Measurements from ENCODE around the gene PTPN3.
A peak's percentile ranks its signal among the peaks of the same experiment; 100 is the strongest.

The PTPN3 gene

DNA sequence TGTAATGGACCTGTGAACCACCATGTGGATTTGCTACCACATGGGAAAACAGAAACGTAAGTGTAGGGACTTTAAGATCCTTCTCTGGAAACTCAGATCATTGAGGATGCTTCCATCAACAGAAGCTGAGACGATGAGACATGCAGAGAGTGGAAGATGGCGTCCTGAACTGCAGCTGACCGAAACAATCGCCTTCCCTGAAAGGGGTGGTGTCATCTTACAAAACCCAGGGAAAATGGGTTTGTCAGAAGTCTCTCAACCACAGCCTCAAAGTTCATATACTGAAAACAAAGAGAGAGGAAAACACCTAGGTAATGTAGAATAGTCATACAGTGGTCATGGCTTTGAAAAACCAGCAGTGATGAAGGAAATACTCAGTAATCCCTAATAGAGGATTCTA is 6.6 kb upstream of the PTPN3 start:
- no peak for DNase-seq

DNA sequence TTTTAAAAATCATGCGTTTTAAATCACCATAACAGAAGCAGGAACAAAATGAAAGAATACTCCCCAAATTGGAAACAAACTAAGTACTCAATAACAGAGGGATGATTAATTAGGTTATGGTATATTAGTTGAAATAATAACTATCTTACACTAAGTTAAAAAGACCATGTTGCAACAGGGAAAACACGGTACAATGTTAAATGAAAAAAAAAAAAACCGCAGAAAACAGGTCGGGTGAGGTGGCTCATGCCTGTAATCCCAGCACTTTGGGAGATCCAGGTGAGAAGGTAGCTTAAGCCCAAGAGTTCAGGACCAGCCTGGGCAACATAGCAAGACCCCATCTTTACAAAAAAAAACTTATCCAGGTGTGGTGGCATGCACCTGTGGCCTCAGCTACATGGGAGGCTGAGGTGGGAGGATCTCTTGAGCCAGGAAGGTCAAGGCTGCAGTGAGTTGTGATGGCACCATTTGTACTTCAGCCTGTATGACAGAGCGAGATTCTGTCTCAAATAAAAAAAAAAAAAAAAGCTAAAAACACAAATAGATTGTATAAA is 2.4 kb upstream of the PTPN3 start:
- DNase-seq, result no peak

DNA sequence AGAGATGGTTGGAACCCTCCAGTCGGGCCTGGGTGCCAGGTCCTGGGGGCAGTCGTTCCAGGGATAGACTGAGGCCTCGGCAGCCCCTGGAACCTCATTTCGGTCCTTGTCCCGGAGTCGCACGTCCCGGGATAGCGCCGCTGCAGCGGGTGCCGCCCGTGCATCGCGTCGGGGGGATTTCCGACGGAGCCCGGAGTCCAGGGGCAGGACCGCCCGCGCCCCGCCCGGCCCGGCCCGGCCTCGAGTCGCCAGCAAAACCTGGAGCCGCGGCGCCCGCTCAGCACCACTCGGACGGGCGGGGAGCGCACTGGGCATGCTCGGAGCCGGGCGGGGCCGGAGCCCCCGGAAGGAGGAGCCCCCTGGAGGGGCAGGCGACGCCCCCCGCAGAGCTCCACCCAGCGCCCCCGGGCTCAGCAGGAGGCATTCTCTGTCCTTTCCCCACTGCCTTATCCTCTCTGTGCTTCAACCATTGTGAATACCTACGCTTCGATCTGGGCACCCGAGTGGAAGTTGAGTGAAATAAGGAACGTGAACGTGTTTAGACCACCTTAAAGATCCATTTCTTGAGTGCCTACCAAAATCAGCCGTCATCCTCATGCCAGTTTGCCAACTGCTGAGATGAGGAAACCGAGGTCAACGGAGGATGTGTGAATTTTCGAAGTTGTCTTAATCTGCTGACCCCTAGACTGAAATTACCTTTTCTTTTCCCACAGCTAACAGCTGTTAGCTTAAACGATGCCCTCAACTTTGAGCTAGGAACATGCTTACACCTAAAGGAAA is 1.7 kb upstream of the PTPN3 start:
- DNase-seq, result no peak

DNA sequence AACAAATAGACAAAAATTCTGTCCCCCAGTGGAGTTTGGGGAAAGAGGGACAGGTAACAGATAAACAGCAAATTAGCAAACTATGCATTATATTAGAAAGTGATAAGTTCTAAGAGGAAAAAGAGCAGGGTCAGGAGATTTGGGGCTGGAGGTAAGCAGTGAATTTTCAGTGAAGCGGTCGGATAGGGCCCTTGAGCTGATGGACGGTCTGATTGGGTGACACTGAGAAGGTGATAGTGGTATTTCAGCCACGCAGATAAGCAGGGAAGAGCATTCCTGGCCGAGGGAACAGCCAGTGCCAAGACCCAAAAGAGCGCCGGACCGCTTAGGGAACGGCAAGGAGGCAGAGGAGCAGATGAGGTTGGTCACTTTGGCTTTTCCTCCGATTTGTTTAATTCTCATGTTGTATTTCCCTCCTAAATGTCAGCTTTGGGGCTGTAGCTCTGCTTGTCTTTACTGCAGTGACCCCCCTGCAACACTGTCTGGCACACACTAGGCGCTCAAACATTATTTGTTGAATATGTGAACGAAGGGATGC is 1.1 kb upstream of the PTPN3 start:
- DNase-seq, result no peak

DNA sequence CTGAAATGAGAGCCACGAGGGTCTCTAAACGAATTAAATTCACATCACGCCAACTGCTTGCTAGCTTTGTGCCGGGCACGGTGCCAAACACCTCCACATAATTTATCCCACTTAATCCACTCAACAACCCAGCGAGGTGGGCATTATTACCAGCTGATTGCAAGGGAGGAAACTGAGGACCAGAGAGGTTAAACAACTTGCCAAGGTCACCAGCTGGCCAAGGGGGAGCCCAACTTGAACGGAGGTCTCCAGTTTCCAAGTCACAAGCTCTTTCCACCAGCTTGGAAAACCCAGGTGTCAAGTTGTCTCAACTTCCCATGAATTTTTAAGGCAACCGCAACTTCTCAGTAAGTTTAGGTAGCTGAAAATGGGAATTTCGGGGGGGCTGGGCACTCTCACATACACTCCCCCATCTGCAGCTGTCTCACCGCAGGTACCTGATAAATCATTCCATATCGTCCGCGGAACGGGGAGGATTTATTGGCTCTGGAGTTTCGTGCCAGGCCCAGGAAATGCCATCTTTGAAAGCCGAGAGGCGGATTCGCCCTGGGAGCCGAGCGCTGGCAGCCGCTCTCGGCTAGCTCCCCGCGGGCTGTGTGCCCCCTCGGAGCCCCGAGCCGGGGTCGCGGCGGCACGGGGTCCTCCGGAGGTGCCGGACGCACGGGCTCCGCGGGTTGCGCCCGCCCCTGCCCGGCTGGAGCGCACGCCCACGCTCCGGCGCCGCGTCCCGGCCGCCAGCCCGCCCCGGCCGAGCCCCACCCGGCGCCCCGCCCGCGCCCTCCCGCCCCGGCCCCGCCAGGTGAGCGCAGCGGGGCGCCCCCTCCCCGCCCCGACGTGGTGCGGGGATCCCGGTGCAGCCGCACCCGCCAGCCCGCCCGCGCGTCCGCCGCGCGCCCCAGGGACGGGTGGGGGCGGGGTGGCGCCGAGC is 617 bp downstream of the PTPN3 start:
- no peak for DNase-seq

DNA sequence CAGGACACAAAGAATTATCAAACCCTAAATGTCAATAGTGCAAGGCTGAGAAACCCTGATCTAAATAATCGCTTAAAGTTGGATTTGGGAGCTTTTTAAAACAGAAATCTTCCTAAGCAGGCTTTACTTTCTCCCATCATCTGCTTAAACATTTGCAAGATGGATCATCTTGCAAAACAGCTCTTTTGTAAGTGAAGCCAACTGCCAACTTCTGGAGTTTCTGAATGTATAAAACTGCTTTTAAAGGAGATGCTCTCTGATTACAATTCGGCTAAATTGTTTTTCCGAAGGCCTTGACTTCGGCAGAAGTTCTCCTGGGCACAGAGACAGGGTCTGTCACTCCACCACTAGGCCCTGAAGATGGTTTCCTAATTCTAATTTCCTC is 1.3 kb downstream of the PTPN3 start:
- DNase-seq, result no peak

DNA sequence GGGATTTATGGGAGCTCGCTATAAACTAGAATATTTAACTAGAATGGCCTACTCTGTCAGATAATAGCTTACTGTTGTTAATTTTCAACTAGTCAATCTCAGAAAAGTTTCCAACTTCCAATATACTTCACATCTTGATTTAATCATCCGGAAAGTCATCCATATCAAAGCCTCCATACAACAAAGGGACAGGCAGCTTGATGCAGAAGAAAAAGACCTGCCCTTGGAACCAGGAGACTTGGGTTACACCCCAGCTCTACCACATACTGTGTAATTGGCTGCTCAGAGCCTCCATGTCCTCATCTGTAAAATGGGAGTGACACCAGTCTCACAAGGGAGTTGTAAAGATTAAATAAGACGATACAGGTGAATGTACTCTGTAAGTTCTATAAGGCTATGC is 1.9 kb downstream of the PTPN3 start:
- no peak for DNase-seq

DNA sequence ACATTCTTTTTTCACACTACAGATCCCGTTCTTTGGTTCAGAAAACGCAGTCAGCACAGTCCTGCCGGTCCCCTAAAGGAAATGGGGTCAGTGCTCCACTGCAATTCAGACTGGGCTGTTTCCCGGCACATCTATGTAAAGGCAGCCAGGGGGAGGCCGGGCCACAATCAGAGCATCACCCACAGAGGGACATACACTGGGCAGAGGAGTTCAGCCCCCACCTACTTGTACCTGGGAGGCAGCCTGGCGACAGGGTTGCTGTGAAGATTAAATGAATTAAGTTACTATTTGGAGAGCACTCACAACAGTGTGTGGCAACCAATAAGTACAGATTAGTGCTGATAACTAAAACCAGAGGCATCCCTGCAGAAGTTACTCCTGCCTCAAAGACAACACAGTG is 4.5 kb downstream of the PTPN3 start:
- DNase-seq, result no peak

DNA sequence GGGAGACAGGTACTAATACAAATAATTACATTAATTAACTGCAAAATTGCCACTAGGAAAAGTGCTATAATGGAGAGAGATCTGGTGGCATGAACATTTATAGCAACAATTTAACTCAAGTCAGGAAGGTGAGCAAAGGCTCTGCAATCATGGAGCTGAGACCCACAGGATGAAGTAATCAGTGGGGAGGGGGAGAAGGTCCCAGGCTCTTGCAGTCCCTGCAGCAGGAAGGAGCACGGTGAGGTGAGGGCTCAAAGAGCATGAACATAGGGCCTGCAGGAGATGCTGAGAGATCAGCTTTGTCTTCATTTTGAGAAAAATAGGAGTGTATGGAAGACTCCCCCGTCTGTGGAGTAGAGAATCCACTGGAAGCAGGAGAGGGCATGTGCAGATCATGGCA is 6.5 kb downstream of the PTPN3 start:
- no peak for DNase-seq

DNA sequence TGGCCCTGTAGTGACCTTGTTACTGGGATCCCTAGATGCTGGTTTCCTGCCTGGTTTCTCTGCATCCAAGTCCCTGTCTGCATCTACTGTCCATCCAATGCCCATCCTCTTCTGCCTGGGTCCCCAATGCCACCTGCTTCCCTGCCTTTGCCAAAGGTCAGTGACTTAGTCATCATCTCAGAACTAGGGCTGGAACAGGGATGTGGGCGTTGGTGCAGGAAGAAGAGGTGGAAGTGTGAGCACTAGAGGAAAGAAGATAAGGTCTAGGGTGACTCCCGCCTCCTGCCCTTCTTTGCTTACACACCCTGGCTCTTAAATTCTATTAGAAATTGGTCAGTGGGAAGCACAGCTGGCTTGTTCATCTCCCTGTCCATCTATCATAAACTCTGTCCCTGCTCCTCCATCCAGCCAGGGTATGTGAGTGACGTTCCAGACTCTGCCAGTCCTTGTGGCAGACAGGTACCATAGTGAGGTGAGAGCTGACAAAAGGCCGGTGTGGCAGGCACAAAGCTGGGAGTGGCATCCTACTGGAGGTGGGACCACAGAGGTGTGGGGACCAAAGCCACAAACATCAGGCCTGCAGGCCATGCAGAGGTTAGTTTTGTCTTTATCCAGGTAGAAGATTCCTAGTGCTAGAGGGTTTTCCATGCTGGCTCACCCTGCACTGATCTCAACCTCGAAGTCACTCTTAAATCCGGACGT is 9.2 kb downstream of the PTPN3 start:
- no peak for DNase-seq

DNA sequence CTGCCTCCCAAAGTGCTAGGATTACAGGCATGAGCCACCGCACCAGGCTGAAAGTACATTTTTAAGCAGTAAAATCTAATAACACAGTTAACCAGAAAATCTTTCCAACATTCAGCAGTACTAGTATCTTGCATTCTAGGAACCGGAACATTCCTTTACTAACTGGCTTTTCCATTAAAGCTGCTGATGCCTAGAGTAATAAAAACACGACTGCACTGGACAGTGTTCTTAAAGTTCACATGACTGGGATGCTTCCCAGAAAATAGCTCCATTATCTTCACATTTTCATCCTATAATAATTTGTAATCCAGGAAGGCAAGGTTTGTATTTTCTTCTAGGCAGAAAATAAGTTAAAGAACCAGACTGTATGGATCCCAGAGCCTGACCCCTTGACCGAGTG is 9.8 kb downstream of the PTPN3 start:
- no peak for DNase-seq

DNA sequence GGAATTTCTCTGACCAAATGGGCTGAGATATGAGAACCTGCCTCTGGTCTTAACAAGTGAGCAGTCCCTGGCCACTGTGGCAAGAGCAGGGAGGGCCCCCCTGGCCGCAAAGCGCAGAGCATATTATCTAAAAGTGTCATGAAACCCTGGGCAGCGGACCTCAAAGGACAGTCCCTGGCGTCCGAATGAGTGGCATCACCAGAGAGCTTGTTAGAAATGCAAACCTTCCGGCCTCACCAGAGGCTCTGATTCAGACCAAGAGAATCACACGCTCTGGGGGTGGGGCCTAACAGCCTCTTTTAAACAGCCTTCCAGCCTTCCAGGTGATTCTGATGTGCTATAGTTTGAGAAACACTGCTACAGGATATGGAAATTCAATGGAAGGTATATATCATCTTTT is 10.9 kb downstream of the PTPN3 start:
- peak; percentile 6 for DNase-seq

DNA sequence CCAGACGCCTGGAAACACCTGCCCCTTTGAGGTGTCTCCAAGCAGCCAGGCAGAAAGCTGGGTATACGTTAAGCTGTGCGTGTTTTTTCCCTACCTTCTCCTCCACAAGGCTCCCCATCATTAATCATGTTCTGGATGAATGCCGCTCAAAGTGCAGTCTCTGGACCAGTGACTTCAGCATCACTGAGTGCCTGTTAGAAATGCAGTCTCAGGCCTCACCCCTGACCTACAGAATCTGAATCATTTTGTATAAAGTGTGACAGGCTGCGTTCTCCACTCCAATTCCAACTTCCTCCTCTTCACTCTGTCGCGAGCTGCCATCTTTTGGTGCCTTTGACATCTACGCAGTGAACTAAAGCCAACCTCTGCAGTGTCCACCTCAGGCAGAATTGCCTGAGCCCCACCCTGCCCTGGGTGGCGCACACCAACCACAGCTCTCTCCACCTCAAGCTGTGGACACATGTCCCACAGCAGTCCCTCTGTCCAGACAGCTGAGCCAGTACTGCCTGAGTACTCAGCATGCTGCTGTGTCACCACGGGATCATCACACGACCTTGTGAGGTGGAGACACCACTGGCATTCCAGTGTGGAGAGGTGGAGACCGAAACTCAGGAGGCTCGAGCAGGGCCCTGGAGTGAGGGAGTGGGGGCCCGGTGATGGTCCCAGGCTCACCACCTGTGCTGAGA is 14.2 kb downstream of the PTPN3 start:
- no peak for DNase-seq

DNA sequence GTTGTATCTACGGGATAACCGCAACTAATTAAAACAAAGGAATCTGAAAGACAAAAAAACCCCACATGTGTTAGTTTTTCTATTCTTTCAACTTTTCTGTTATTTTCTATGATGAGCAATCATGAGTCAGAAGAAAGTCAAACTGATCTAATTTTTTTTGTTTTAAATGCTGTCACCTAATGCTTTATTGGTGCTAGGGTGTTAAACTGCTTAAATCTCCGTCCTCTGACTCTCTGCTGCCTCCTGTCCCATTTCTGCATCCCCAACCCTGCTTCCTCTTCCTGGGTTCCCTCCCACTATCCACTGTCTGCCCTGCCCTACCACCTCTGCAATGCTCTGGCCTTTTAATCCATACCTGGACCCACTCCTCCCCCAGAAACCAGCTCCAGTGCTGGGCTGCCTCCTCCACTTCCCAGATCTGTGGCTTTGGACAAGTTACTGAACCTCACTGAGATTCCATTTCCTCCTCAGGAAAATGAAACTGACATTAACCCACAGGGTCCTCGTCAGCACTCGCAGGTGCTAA is 15.7 kb downstream of the PTPN3 start:
- DNase-seq, result no peak

DNA sequence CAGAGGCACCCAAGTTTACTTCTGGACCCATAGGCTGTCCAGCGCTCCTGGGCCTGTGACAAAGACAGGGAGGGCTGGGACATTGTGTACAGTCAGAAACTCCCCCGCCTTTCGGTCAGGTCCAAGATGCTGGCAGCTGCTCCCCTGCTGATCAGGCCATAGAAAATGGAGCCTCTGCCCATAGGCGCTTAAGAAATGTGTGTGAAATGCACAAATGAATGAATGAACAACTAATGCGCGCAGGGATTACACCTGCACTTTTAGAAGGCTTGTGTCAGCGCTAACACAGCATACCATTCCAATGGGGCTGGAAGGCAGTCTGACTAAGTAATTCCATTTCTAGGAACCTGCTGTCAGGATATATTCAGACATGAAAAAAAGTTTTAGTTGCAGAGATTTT is 16.3 kb downstream of the PTPN3 start:
- DNase-seq, result no peak

DNA sequence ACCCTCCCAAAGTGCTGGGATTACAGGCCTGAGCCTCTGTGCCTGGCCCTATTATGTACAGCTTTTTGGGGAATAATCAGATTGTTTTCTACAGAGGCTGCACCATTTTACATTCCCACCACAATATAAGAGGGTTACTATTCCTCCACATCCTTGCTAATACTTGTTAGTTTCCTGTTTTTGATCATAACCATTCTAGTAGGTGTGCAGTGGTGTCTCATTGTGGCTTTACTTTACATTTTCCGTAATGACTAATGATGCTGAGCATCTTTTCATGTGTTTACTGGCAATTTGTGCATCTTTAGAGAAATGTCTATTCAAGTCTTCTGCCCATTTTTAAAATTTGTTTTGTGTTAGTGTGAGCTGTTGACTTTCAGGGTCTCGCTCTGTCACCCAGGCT is 18.3 kb downstream of the PTPN3 start:
- peak; percentile 32 for DNase-seq

DNA sequence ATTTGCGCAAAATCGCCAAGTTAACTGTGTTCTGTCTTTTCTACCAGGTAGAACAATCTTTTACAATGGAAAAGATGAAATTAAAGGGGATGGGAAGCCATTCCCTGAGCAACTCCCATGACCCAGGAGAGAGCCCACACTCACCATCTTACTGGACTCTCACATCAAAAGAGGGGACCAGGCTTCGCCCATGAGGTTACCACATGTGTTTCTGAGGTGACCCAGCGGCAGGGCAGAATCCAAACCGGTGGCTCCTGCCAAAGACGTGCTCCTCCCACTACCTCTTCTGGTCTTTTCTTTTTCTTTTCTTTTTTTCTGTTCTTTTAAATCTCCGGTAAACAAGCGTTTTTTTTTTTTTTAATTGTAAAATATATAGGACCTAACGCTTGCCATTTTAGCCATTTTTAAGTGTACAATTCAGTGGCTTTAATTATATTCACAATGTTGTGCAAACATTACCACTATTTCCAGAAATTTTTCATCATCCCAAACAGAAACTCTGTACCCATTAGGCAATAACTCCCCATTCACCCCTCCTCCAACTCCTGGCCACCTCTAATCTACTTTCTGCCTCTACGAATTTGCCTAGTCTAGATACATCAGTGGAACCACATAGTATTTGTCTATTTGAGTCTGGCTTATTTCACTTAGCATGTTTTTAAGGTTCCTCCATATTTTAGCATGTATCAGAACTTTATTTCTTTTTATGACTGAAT is 19.3 kb downstream of the PTPN3 start:
- no peak for DNase-seq

DNA sequence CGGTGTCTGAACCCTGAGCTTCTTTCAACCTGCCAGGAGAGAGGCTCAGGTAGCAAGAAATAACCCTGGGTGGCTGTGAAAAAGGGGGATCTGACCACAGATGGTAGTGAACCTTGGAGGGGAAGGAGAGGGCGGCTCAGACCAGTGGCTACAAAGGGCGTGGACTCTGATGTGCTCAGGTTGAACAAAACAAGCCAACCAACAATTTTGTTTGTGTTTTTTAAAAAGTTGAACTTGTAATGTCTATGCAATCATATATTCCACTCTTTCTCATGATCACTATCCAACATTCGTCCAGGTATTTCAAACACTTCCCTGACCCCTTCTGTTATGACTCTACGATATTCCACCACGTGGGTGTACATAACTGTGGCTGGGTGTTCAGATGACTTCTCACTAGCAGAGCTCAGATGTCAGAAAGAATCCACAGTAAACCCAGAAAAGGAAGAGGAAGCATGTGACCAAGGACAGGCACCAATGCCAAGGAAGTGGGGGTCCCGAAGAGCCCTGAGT is 20.0 kb downstream of the PTPN3 start:
- DNase-seq, result no peak

DNA sequence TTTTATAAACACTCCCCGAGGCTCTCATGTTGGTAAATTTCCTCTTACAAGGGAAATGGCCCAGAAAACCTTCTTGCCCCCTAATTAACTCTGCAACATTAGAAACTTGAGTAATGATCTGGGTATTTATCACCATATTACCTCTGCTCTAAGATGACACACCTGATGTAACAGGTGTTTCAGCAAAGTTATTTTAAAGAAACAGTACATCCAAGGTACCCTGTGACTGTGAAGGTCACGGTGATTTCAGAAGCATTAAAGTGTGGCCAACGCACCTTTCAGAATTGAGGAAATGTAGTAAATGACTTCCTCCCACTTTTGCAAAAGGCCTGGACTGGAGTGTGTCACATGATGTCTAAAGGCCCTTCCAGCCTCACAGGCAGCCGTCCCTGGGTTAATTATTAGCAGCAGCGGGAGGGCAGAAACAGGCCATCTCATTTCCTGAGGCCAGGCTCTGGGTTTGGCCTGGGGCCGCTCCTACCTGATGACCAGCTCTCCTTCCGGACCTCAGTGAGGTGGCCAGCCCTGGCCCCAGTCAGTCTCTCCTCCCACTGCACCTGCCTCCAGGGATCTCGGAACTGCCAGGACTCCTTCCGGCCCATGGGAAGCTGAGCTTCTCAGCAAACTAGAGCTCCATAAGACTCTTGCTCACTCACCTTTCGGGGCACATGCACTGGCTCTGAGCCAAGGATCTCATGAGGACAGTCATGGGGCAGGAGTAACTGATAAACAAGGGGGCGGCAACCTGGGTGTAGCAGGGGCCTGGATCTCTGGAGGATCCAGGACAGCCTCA is 20.7 kb downstream of the PTPN3 start:
- DNase-seq, result no peak

DNA sequence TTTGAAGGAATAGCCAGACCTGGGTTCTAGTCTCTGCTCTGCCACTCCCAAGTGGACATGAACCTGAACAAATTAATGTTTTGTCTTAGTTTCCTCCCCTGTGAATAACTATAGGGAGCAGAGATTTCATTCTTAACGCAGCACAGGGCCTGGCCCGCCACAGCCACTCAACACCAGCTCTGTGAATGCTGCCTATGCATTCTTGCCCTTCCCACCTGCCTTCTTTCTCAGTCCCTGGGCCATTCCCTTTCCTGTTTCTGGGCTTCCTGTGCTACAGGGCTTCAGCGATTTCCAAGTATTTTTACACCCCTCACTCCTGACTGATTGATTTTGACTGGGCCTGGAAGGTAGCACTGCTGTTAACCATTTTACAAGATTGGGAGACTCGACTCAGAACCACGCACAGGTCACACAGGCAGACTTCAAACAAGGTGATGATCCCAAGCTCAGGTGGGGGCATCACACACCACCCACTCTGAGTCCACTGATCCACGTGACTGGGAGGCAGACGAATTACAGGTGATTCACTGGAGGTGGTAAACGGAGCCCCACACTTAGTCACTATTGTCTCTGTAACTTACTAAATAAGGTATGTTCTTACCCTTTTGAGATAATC is 21.4 kb downstream of the PTPN3 start:
- no peak for DNase-seq
